SK-N-SH treated with all-trans-retinoic acid at 6 μM for 48 hours (cell line): ENCODE data around the gene TTLL7.

Source experiments
- ATAC-seq: fragments of 200-7000 bp; cut with Tn5 transposase; 3 replicates; pipeline ENCODE4 v1.9.1; 2020; ENCODE audit warnings: mild to moderate bottlenecking, moderate library complexity
- ARNTL ChIP-seq: fragments of 450-650 bp; formaldehyde crosslinking; IDR thresholded peaks from 2 replicates; pipeline ENCODE4 v1.5.0; 2020; ENCODE audit warnings: low read depth, mild to moderate bottlenecking, moderate library complexity, borderline replicate concordance
- BACH2 ChIP-seq: fragments of 250-450 bp; sonication (Bioruptor Pico); IDR thresholded peaks from 2 replicates; pipeline ENCODE4 v1.9.0; 2021; ENCODE audit warnings: mild to moderate bottlenecking, borderline replicate concordance
- ESRRG ChIP-seq: fragments of 250-450 bp; sonication (Bioruptor Pico); IDR thresholded peaks from 2 replicates; pipeline ENCODE4 v1.6.1; 2021; ENCODE audit warnings: mild to moderate bottlenecking
- GLIS3 ChIP-seq: fragments of 250-450 bp; sonication (Bioruptor Pico); IDR thresholded peaks from 2 replicates; pipeline ENCODE4 v1.5.0; 2020; ENCODE audit warnings: mild to moderate bottlenecking, moderate library complexity
- ISL1 ChIP-seq: fragments of 250-450 bp; sonication (Bioruptor Pico); IDR thresholded peaks from 2 replicates; pipeline ENCODE4 v2.1.2; 2022; ENCODE audit warnings: mild to moderate bottlenecking, moderate library complexity
- OSR1 ChIP-seq: fragments of 250-450 bp; sonication (Bioruptor Pico); IDR thresholded peaks from 2 replicates; pipeline ENCODE4 v1.8.0; 2022; ENCODE audit warnings: moderate library complexity, mild to moderate bottlenecking, inconsistent platforms
- PPARA ChIP-seq: fragments of 250-450 bp; sonication (Bioruptor Pico); IDR thresholded peaks from 2 replicates; pipeline ENCODE4 v1.5.0; 2020; ENCODE audit warnings: mild to moderate bottlenecking, borderline replicate concordance
- RARB ChIP-seq: fragments of 250-450 bp; sonication (Bioruptor Pico); IDR thresholded peaks from 2 replicates; pipeline ENCODE4 v1.8.0; 2021; ENCODE audit warnings: mild to moderate bottlenecking, moderate library complexity
- SNAI2 ChIP-seq: fragments of 250-450 bp; sonication (Bioruptor Pico); IDR thresholded peaks from 2 replicates; pipeline ENCODE4 v1.5.0; 2020; ENCODE audit warnings: mild to moderate bottlenecking, moderate library complexity
- TCF4 ChIP-seq: fragments of 250-450 bp; sonication (Bioruptor Pico); IDR thresholded peaks from 2 replicates; pipeline ENCODE4 v1.8.0; 2021; ENCODE audit warnings: mild to moderate bottlenecking, moderate library complexity, borderline replicate concordance
- TOX ChIP-seq: fragments of 250-450 bp; sonication (Bioruptor Pico); IDR thresholded peaks from 2 replicates; pipeline ENCODE4 v1.8.0; 2021; ENCODE audit warnings: mild to moderate bottlenecking, moderate library complexity, borderline replicate concordance
- ZC3H10 ChIP-seq: fragments of 250-450 bp; sonication (Bioruptor Pico); IDR thresholded peaks from 2 replicates; pipeline ENCODE4 v1.5.1; 2021; ENCODE audit warnings: mild to moderate bottlenecking, moderate library complexity
- ZFP3 ChIP-seq: fragments of 250-450 bp; sonication (Bioruptor Pico); IDR thresholded peaks from 2 replicates; pipeline ENCODE4 v1.5.0; 2020; ENCODE audit warnings: mild to moderate bottlenecking, moderate library complexity
- ZFP30 ChIP-seq: fragments of 450-650 bp; formaldehyde crosslinking; IDR thresholded peaks from 2 replicates; pipeline ENCODE4 v1.5.0; 2022; ENCODE audit warnings: mild to moderate bottlenecking, moderate library complexity
- ZNF70 ChIP-seq: fragments of 450-650 bp; formaldehyde crosslinking; IDR thresholded peaks from 2 replicates; pipeline ENCODE4 v1.5.0; 2020; ENCODE audit warnings: mild to moderate bottlenecking, moderate library complexity
- ZNF8 ChIP-seq: fragments of 450-650 bp; formaldehyde crosslinking; IDR thresholded peaks from 2 replicates; pipeline ENCODE4 v1.5.0; 2020; ENCODE audit warnings: mild to moderate bottlenecking, moderate library complexity
- TF ChIP-seq, protein P1 (sequence below): fragments of 250-450 bp; sonication (Bioruptor Pico); IDR thresholded peaks from 2 replicates; pipeline ENCODE4 v1.8.0; 2021; ENCODE audit warnings: low read depth, mild to moderate bottlenecking, moderate library complexity, borderline replicate concordance
- TF ChIP-seq, protein P2 (sequence below): fragments of 250-450 bp; sonication (Bioruptor Pico); IDR thresholded peaks from 2 replicates; pipeline ENCODE4 v1.5.0; 2020; ENCODE audit warnings: mild to moderate bottlenecking, moderate library complexity
- TF ChIP-seq, protein P3 (sequence below): fragments of 250-450 bp; sonication (Bioruptor Pico); IDR thresholded peaks from 2 replicates; pipeline ENCODE4 v1.5.1; 2020; ENCODE audit warnings: low read depth, mild to moderate bottlenecking, moderate library complexity
- TF ChIP-seq, protein P4 (sequence below): fragments of 250-450 bp; sonication (Bioruptor Pico); IDR thresholded peaks from 2 replicates; pipeline ENCODE4 v1.5.1; 2021; ENCODE audit warnings: mild to moderate bottlenecking, moderate library complexity

TTLL7 gene

DNA sequence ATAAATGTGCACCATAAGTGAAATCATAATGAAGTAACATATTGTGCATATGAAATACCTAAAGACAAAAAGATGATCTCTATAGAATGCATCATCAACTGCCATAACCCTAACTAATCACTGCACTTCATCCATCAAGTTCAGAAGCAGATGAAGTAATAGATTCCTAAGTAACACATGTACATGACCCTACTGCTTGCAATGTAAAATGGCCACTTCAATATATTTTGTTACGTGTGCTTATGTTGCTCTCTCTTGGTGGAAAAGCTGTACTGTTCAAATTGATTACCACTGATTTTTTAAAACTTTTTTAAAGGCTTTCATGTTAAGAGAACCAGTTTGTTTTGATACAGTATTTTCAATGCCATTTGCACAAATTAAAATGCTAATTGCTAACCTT lies 141.8 kb downstream of the TTLL7 start (continued):
- no peak for TF ChIP-seq ZC3H10 (CRISPR knock-in tag)
- TF ChIP-seq SNAI2 (CRISPR knock-in tag), result no peak
- TF ChIP-seq ZNF70 (CRISPR knock-in tag), result no peak
- TF ChIP-seq, protein P1, sequence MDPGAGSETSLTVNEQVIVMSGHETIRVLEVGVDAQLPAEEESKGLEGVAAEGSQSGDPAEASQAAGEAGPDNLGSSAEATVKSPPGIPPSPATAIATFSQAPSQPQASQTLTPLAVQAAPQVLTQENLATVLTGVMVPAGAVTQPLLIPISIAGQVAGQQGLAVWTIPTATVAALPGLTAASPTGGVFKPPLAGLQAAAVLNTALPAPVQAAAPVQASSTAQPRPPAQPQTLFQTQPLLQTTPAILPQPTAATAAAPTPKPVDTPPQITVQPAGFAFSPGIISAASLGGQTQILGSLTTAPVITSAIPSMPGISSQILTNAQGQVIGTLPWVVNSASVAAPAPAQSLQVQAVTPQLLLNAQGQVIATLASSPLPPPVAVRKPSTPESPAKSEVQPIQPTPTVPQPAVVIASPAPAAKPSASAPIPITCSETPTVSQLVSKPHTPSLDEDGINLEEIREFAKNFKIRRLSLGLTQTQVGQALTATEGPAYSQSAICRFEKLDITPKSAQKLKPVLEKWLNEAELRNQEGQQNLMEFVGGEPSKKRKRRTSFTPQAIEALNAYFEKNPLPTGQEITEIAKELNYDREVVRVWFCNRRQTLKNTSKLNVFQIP (CRISPR knock-in tag), result no peak
- no peak for TF ChIP-seq OSR1 (CRISPR knock-in tag)
- TF ChIP-seq TCF4 (CRISPR knock-in tag), result no peak
- TF ChIP-seq ARNTL (CRISPR knock-in tag), result no peak
- no peak for TF ChIP-seq ESRRG (CRISPR knock-in tag)
- no peak for TF ChIP-seq TOX (CRISPR knock-in tag)

DNA sequence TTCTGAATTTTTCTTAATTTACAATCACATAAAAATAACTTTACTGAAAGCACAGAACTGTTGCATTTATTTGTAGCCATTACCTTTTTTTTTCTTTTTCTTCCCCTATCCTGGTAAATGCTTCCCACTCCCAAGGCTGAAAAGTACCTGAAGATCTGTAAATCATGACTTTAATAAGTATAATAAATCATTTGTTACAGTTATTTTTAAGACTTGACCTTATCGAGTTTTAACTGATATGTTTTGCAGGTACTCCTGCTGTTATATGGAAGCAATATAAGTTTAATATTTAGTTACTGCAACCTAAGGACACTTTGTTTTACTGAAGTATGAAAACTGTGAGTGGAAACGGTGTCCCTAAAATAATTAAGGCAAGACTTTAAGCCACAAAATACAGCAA lies 142.6 kb downstream of the TTLL7 start:
- no peak for ATAC-seq
- no peak for TF ChIP-seq BACH2 (CRISPR knock-in tag)
- TF ChIP-seq, all 23 proteins: peak for 0

DNA sequence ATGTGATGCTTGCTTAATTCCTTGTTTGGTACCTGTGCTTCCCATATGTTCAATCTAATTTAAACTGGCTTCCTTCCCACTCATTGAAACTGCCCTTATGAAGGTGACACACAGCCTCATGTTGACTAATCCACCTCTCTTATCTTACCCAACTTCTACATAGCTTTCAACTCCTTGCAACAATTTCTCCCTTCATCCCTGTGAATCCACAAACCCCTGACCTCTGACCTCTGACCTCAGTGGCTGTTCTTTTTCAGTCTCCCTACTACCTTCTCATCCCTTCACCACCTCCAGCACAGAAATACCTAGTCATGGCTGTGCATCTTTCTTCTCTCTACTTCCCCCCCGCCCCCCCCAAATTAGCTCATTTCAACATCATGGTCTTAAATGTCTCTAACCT lies 144.5 kb downstream of the TTLL7 start:
- ATAC-seq, result no peak
- TF ChIP-seq GLIS3 (CRISPR knock-in tag) (no peak), TCF4 (CRISPR knock-in tag) (no peak), TOX (CRISPR knock-in tag) (no peak), PPARA (no peak), SNAI2 (CRISPR knock-in tag) (no peak), RARB (CRISPR knock-in tag) (no peak), ESRRG (CRISPR knock-in tag) (no peak), ZFP30 (CRISPR knock-in tag) (no peak)
- TF ChIP-seq, protein P2, sequence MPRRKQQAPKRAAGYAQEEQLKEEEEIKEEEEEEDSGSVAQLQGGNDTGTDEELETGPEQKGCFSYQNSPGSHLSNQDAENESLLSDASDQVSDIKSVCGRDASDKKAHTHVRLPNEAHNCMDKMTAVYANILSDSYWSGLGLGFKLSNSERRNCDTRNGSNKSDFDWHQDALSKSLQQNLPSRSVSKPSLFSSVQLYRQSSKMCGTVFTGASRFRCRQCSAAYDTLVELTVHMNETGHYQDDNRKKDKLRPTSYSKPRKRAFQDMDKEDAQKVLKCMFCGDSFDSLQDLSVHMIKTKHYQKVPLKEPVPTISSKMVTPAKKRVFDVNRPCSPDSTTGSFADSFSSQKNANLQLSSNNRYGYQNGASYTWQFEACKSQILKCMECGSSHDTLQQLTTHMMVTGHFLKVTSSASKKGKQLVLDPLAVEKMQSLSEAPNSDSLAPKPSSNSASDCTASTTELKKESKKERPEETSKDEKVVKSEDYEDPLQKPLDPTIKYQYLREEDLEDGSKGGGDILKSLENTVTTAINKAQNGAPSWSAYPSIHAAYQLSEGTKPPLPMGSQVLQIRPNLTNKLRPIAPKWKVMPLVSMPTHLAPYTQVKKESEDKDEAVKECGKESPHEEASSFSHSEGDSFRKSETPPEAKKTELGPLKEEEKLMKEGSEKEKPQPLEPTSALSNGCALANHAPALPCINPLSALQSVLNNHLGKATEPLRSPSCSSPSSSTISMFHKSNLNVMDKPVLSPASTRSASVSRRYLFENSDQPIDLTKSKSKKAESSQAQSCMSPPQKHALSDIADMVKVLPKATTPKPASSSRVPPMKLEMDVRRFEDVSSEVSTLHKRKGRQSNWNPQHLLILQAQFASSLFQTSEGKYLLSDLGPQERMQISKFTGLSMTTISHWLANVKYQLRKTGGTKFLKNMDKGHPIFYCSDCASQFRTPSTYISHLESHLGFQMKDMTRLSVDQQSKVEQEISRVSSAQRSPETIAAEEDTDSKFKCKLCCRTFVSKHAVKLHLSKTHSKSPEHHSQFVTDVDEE (CRISPR knock-in tag), result no peak

DNA sequence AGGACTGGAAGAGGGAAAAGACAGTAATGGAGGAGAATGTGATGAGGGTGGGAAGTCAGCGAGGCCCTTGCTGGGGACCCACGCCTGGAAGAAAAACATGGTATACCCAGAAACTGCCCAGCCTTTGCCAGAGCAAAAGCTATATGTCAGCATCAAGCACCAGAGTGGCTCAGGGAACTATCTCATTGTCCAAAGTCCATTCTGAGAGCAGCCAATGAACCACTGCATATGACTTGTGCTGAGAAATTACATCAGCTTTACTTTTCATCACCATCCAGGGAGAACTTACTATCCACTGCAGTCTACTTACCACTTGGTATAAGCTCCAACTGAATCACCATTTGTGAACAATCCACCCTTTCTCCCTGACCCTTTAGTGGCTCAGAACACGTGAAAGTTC lies 148.1 kb downstream of the TTLL7 start:
- TF ChIP-seq, protein P3, sequence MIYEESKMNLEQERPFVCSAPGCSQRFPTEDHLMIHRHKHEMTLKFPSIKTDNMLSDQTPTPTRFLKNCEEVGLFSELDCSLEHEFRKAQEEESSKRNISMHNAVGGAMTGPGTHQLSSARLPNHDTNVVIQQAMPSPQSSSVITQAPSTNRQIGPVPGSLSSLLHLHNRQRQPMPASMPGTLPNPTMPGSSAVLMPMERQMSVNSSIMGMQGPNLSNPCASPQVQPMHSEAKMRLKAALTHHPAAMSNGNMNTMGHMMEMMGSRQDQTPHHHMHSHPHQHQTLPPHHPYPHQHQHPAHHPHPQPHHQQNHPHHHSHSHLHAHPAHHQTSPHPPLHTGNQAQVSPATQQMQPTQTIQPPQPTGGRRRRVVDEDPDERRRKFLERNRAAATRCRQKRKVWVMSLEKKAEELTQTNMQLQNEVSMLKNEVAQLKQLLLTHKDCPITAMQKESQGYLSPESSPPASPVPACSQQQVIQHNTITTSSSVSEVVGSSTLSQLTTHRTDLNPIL (CRISPR knock-in tag), result no peak
- TF ChIP-seq ZC3H10 (CRISPR knock-in tag) (no peak), ARNTL (CRISPR knock-in tag) (no peak), TOX (CRISPR knock-in tag) (no peak), OSR1 (CRISPR knock-in tag) (no peak), ZFP3 (CRISPR knock-in tag) (no peak), ZNF8 (CRISPR knock-in tag) (no peak), PPARA (no peak), BACH2 (CRISPR knock-in tag) (no peak), ISL1 (no peak)
- TF ChIP-seq, protein P1 (CRISPR knock-in tag), result no peak
- TF ChIP-seq, protein P4, sequence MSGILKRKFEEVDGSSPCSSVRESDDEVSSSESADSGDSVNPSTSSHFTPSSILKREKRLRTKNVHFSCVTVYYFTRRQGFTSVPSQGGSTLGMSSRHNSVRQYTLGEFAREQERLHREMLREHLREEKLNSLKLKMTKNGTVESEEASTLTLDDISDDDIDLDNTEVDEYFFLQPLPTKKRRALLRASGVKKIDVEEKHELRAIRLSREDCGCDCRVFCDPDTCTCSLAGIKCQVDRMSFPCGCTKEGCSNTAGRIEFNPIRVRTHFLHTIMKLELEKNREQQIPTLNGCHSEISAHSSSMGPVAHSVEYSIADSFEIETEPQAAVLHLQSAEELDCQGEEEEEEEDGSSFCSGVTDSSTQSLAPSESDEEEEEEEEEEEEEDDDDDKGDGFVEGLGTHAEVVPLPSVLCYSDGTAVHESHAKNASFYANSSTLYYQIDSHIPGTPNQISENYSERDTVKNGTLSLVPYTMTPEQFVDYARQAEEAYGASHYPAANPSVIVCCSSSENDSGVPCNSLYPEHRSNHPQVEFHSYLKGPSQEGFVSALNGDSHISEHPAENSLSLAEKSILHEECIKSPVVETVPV (CRISPR knock-in tag), result no peak
- no peak for ATAC-seq
